H9 (cell line): Measurements from ENCODE around the gene RAC2. TPM values are rescaled to one million over a fixed set of nuclear protein-coding genes. Genes with fewer than 3 reads are reported as not detected.

ENCODE experiments used
- DNase-seq: peaks from one replicate; pipeline ENCODE4 v3.0.0-alpha.2; 2017
- H2AFZ ChIP-seq: one replicate; pipeline ENCODE4 v1.6.1; 2013; ENCODE audit warnings: mild to moderate bottlenecking, low read length, control low read depth, moderate library complexity
- H2AK5ac ChIP-seq: 2 replicates; pipeline ENCODE4 v1.6.1; 2013; ENCODE audit warnings: low read length, control low read depth, mixed read lengths; ENCODE audit not compliant: insufficient read length
- H2BK120ac ChIP-seq: one replicate; pipeline ENCODE4 v1.6.1; 2013; ENCODE audit warnings: low read depth, mild to moderate bottlenecking, low read length, control low read depth, inconsistent platforms; ENCODE audit not compliant: poor library complexity, severe bottlenecking
- H2BK12ac ChIP-seq: 2 replicates; pipeline ENCODE4 v1.6.1; 2013; ENCODE audit warnings: low read length, control low read depth, mixed read lengths, low read depth; ENCODE audit not compliant: insufficient read length
- H2BK15ac ChIP-seq: 2 replicates; pipeline ENCODE4 v1.6.1; 2013; ENCODE audit warnings: low read depth, low read length, control low read depth
- H2BK20ac ChIP-seq: one replicate; pipeline ENCODE4 v1.6.1; 2013; ENCODE audit warnings: low read depth, mild to moderate bottlenecking, low read length, control low read depth, inconsistent platforms; ENCODE audit not compliant: poor library complexity, severe bottlenecking
- H2BK5ac ChIP-seq: 2 replicates; pipeline ENCODE4 v1.6.1; 2013; ENCODE audit warnings: low read length, control low read depth, mixed read lengths; ENCODE audit not compliant: insufficient read length
- H3K14ac ChIP-seq: 2 replicates; pipeline ENCODE4 v1.6.1; 2013; ENCODE audit warnings: low read length, control low read depth; ENCODE audit not compliant: insufficient read depth
- H3K18ac ChIP-seq: 2 replicates; pipeline ENCODE4 v1.6.1; 2013; ENCODE audit warnings: low read depth, mild to moderate bottlenecking, mixed read lengths, low read length, control low read depth; ENCODE audit not compliant: insufficient read length
- H3K23ac ChIP-seq: 2 replicates; pipeline ENCODE4 v1.6.1; 2013; ENCODE audit warnings: low read length, control low read depth, mixed read lengths, low read depth; ENCODE audit not compliant: insufficient read length
- H3K23me2 ChIP-seq: 2 replicates; pipeline ENCODE4 v1.6.1; 2013; ENCODE audit warnings: low read depth, mild to moderate bottlenecking, mixed read lengths, low read length, control low read depth; ENCODE audit not compliant: insufficient read length, poor library complexity, severe bottlenecking
- H3K27ac ChIP-seq: 2 replicates; pipeline ENCODE4 v1.5.1; 2013; ENCODE audit warnings: low read length, control low read depth, mixed read lengths, low read depth; ENCODE audit not compliant: insufficient read length
- H3K27me3 ChIP-seq: 2 replicates; pipeline ENCODE4 v1.6.1; 2013; ENCODE audit warnings: low read length, control low read depth, inconsistent platforms; ENCODE audit not compliant: insufficient read depth
- H3K4ac ChIP-seq: 2 replicates; pipeline ENCODE4 v1.6.1; 2013; ENCODE audit warnings: low read depth, mild to moderate bottlenecking, control low read depth, inconsistent platforms, low read length, moderate library complexity
- H3K4me1 ChIP-seq: 2 replicates; pipeline ENCODE4 v1.6.1; 2013; ENCODE audit warnings: low read length, control low read depth, inconsistent platforms; ENCODE audit not compliant: insufficient read depth
- H3K4me2 ChIP-seq: 2 replicates; pipeline ENCODE4 v1.6.1; 2013; ENCODE audit warnings: low read length, control low read depth, mixed read lengths; ENCODE audit not compliant: insufficient read length, insufficient read depth
- H3K56ac ChIP-seq: 2 replicates; pipeline ENCODE4 v1.6.1; 2013; ENCODE audit warnings: low read depth, mild to moderate bottlenecking, mixed read lengths, low read length, control low read depth; ENCODE audit not compliant: insufficient read length
- H3K79me1 ChIP-seq: 2 replicates; pipeline ENCODE4 v1.6.1; 2013; ENCODE audit warnings: low read depth, mild to moderate bottlenecking, moderate library complexity, low read length, control low read depth, inconsistent platforms; ENCODE audit not compliant: insufficient read depth, poor library complexity, severe bottlenecking
- H3K79me2 ChIP-seq: 2 replicates; pipeline ENCODE4 v1.6.1; 2013; ENCODE audit warnings: low read length, control low read depth, inconsistent platforms; ENCODE audit not compliant: insufficient read depth
- H3K9ac ChIP-seq: 2 replicates; pipeline ENCODE4 v1.6.1; 2013; ENCODE audit warnings: low read length, control low read depth, mixed read lengths; ENCODE audit not compliant: insufficient read length; ENCODE audit errors: extremely low read depth
- H3K9me3 ChIP-seq: one replicate; pipeline ENCODE4 v1.6.1; 2013; ENCODE audit warnings: low read depth, low read length, inconsistent platforms; ENCODE audit not compliant: control insufficient read depth
- H3T11ph ChIP-seq: one replicate; pipeline ENCODE4 v1.6.1; 2013; ENCODE audit warnings: mild to moderate bottlenecking, low read length, control low read depth, inconsistent platforms
- H4K20me1 ChIP-seq: one replicate; pipeline ENCODE4 v1.6.1; 2013; ENCODE audit not compliant: control insufficient read depth, insufficient read length, insufficient read depth
- H4K5ac ChIP-seq: 2 replicates; pipeline ENCODE4 v1.6.1; 2013; ENCODE audit warnings: low read depth, mild to moderate bottlenecking, mixed read lengths, low read length, control low read depth; ENCODE audit not compliant: insufficient read length
- H4K8ac ChIP-seq: replicated peaks from 2 replicates; pipeline ENCODE4 v1.6.1; 2013; ENCODE audit warnings: low read length, control low read depth, mixed read lengths, low read depth; ENCODE audit not compliant: insufficient read length
- H4K91ac ChIP-seq: 2 replicates; pipeline ENCODE4 v1.6.1; 2013; ENCODE audit warnings: low read depth, mild to moderate bottlenecking, moderate library complexity, mixed read lengths, low read length, control low read depth; ENCODE audit not compliant: insufficient read length
- H3K27ac Mint-ChIP-seq, 3 experiments: 2 replicates in 2 of 3; 3 replicates in 1 of 3; pipeline ENCODE4 v1.8.0; 2020 to 2021; ENCODE audit warnings: mixed read lengths in 3 of 3, mild to moderate bottlenecking in 1 of 3, moderate library complexity in 1 of 3
- H3K27me3 Mint-ChIP-seq: 2 replicates; pipeline ENCODE4 v1.8.0; 2021; ENCODE audit warnings: low read depth, mild to moderate bottlenecking, moderate library complexity, mixed read lengths
- H3K36me3 Mint-ChIP-seq, 3 experiments: 2 replicates in 2 of 3; 3 replicates in 1 of 3; pipeline ENCODE4 v1.8.0; 2020 to 2021; ENCODE audit warnings: low read depth in 3 of 3, mixed read lengths in 3 of 3; ENCODE audit not compliant: insufficient read depth in 1 of 3
- H3K4me1 Mint-ChIP-seq, 2 experiments: 2 replicates each; pipeline ENCODE4 v1.8.0; 2020; ENCODE audit warnings: mixed read lengths in 2 of 2
- H3K4me3 Mint-ChIP-seq, 2 experiments: 2 replicates in 1 of 2; 3 replicates in 1 of 2; pipeline ENCODE4 v1.8.0; 2020 to 2021; ENCODE audit warnings: mild to moderate bottlenecking in 2 of 2, mixed read lengths in 2 of 2, moderate library complexity in 1 of 2
- H3K9me3 Mint-ChIP-seq, 2 experiments: 2 replicates in 1 of 2; 3 replicates in 1 of 2; pipeline ENCODE4 v1.8.0; 2020; ENCODE audit warnings: mild to moderate bottlenecking in 2 of 2, mixed read lengths in 2 of 2, moderate library complexity in 1 of 2
- CTCF ChIP-seq: fragments of 200-600 bp; sonication (generic); conservative IDR thresholded peaks from 3 replicates; pipeline ENCODE4 v1.8.0; 2021; ENCODE audit warnings: antibody characterized with exemption, mild to moderate bottlenecking
- WGBS: extraction: QIAGEN DNeasy Blood & Tissue Kit; methylation state at CpG from one replicate; pipeline ENCODE4 v1.1.7; 2013; ENCODE audit warnings: missing lambda C conversion rate, low lambda C conversion rate, mixed read lengths; ENCODE audit not compliant: insufficient read length; ENCODE audit errors: extremely low coverage; 5-methylcytosine and 5-hydroxymethylcytosine counted together
- total RNA-seq: library from RNA; stranded (reverse); gene quantifications from 2 replicates; pipeline ENCODE4 v1.2.1, GENCODE V29; 2021

The RAC2 gene
- total RNA-seq, 1 experiment from 2014 or later, result 2.8 TPM

- Mint-ChIP-seq H3K4me3 (peak overlapping the region in 1 of 2 experiments; percentile 15; a peak in 1 of 5 replicates), H3K4me1 (peaks cover 11 to 25% of the 10 kb centered on the region in 2 experiments), H3K27ac (no peak overlapping the region), H3K36me3 (no peaks in the 10 kb centered on the region; a peak in 1 of 7 replicates), H3K27me3 (peaks cover 34% of the 10 kb centered on the region), H3K9me3 (no peaks in the 10 kb centered on the region; a peak in 1 of 5 replicates)
- Histone ChIP-seq H3K56ac (no peak overlapping the region), H3K23ac (no peak overlapping the region), H4K5ac (no peak overlapping the region), H2AK5ac (no peak overlapping the region), H2AFZ (no peak overlapping the region), H3K4me2 (no peak overlapping the region), H3T11ph (no peak overlapping the region), H3K9me3 (no peaks in the 10 kb centered on the region), H3K4me1 (no peaks in the 10 kb centered on the region; the same call in 1 of the 2 replicates), H3K27me3 (no peaks in the 10 kb centered on the region), H3K18ac (no peak overlapping the region), H3K14ac (peak overlapping the region; percentile 24; the same call in 1 of the 2 replicates), H3K9ac (no peak overlapping the region), H2BK120ac (no peak overlapping the region), H2BK12ac (no peak overlapping the region), H3K4ac (no peak overlapping the region), H3K79me1 (no peaks in the 10 kb centered on the region), H3K23me2 (no peaks in the 10 kb centered on the region), H4K91ac (no peak overlapping the region), H4K20me1 (no peaks in the 10 kb centered on the region), H2BK20ac (no peak overlapping the region), H2BK15ac (no peak overlapping the region), H4K8ac (no peak overlapping the region), H3K27ac (no peak overlapping the region), H3K79me2 (no peaks in the 10 kb centered on the region), H2BK5ac (no peak overlapping the region)
- WGBS, result no CpG with 5 or more reads among the region's 14 CpGs
- TF ChIP-seq CTCF, result no peak
- DNase-seq, result no peak
These were observed 40.8 kb upstream of the RAC2 start for GRCh38 chr22:37284805-37285355.
